ENCODE measurements around the gene MYOZ1. TPM values are rescaled to one million over a fixed set of nuclear protein-coding genes. Genes with fewer than 3 reads are reported as not detected.
"Not testable (repeated sequence)": the region's sequence is repeated elsewhere in the genome, so short reads cannot be mapped to it uniquely, and the experiment has no call there.

MYOZ1 gene
- total and polyA plus RNA-seq, 2 experiments from 2014 or later, result 0.32 to 0.39 TPM

DNA sequence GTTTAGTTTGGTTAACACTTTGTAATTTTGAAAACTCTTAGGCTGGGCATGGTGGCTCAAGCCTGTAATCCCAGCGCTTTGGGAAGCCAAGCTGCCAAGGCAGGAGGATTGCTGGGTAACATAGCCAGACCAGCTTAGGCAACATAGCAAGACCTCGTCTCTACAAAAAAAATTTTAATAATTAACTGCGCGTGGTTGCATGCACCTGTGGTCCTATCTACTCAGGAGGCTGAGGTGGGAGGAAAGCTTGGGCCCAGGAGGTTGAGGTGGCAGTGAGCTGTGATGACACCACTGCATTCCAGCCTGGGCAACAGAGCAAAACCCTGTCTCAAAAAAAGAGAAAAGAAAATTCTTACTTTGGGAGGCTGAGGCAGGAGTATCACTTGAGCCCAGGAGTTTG, 18.2 kb downstream of the MYOZ1 start:
- Histone ChIP-seq H3K79me2 (ENCODE audit: insufficient read depth) (peaks cover 8% of the 10 kb centered on the region; the same call in 1 of the 2 replicates), H3F3A (ENCODE audit: insufficient read depth) (peaks cover 5% of the 10 kb centered on the region), H3K27me3 (replicated peaks; ENCODE audit: insufficient read depth) (no peaks in the 10 kb centered on the region), H3K9me3 (ENCODE audit: low read depth) (no peaks in the 10 kb centered on the region), H3K4me1 (ENCODE audit: insufficient read depth) (peaks cover 7% of the 10 kb centered on the region), H3K36me3 (ENCODE audit: low read depth) (no peaks in the 10 kb centered on the region), H3K9ac (no peak overlapping the region), H4K20me1 (ENCODE audit: insufficient read depth) (no peaks in the 10 kb centered on the region), H3K9me2 (ENCODE audit: insufficient read depth) (no peaks in the 10 kb centered on the region), H3K4me2 (ENCODE audit: unreplicated experiment) (no peak overlapping the region), H3K27ac (no peak overlapping the region), H3K4me3 (no peak overlapping the region), H2AFZ (no peak overlapping the region)
- TF ChIP-seq EZH2phosphoT487 (IDR thresholded peaks at IDR 0.05; ENCODE audit: insufficient read depth, low read depth), result no peak
- DNase-seq, result no peak
- WGBS, 2 experiments (ENCODE audit: low coverage in 1 of 2, low lambda C conversion rate in 2 of 2, missing lambda C conversion rate in 2 of 2), result 98 to 99% methylated on average over 4 of the region's 4 CpGs
- in situ Hi-C loops (cut with MboI), result no loop called here

DNA sequence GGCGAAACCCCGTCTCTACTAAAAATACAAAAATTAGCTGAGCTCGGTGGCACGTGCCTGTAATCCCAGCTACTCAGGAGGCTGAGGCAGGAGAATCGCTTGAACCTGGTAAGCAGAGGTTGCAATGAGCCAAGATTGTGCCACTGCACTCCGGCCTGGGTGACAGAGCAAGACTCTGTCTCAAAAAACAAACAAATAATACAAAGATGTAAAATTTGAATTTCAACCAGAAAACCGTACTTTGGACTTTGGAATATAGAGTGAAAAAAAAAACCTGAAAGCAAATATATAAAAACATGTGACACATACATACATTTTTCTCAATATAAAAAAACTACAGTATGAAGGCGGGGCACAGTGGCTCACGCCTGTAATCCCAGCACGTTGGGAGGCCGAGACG, 20.3 kb downstream of the MYOZ1 start:
- H3K79me2 ChIP-seq (ENCODE audit: insufficient read depth); H3K9ac ChIP-seq; H3K36me3 ChIP-seq (ENCODE audit: low read depth); H3F3A ChIP-seq (ENCODE audit: insufficient read depth); H3K9me3 ChIP-seq (ENCODE audit: low read depth); H2AFZ ChIP-seq; H3K4me3 ChIP-seq; H3K9me2 ChIP-seq (ENCODE audit: insufficient read depth); H4K20me1 ChIP-seq (ENCODE audit: insufficient read depth); H3K4me2 ChIP-seq (ENCODE audit: unreplicated experiment); H3K4me1 ChIP-seq (ENCODE audit: insufficient read depth); H3K27ac ChIP-seq; H3K27me3 ChIP-seq (replicated peaks; ENCODE audit: insufficient read depth); DNase-seq; in situ Hi-C loops (cut with MboI): not testable (repeated sequence)
- WGBS, 2 experiments (ENCODE audit: low coverage in 1 of 2, low lambda C conversion rate in 2 of 2, missing lambda C conversion rate in 2 of 2), result 92 to 95% methylated on average over 12 of the region's 12 CpGs

DNA sequence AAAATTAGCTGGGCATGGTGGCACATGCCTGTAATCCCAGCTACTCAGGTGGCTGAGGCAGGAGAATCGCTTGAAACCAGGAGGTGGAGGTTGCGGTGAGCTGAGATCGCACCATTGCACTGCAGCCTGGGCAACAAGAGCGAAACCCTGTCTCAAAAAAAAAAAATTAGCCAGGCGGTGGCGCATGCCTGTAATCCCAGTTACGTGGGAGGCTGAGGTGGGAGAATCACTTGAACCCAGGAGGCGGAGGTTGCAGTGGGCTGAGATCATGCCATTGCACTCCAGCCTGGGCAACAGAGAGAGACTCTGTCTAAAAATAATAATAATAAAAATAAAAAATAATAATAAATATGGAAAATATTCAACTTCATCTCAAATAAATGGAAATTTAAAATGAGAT, 24.1 kb downstream of the MYOZ1 start:
- H3K27me3 ChIP-seq (replicated peaks; ENCODE audit: insufficient read depth); H3K4me3 ChIP-seq; H3K4me1 ChIP-seq (ENCODE audit: insufficient read depth); H3K4me2 ChIP-seq (ENCODE audit: unreplicated experiment); H3K36me3 ChIP-seq (ENCODE audit: low read depth); H3K27ac ChIP-seq; H3K9ac ChIP-seq; H2AFZ ChIP-seq; H3K9me3 ChIP-seq (ENCODE audit: low read depth); H3K9me2 ChIP-seq (ENCODE audit: insufficient read depth); H3K79me2 ChIP-seq (ENCODE audit: insufficient read depth); H4K20me1 ChIP-seq (ENCODE audit: insufficient read depth); DNase-seq; H3F3A ChIP-seq (ENCODE audit: insufficient read depth); in situ Hi-C loops (cut with MboI): not testable (repeated sequence)
- WGBS, 2 experiments (ENCODE audit: low coverage in 1 of 2, low lambda C conversion rate in 2 of 2, missing lambda C conversion rate in 2 of 2), result 98 to 99% methylated on average over 7 to 8 of the region's 8 CpGs

DNA sequence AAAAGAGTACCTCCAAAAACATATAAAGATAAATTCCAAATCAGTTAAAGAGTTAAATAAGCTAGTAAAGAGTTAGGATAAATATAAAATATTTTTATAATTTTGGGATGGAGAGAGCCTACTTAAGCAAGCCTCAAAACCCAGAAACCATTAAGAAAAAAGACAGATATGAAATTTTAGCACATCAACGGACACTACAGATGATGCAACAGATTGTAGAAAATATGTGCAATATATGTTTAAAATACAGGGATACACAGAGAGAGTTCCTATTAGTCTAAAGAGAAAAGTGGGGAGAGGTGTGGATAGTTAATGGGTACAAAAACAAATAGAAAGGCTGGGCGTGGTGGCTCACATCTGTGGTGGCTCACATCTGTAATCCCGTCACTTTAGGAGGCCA, 26.6 kb downstream of the MYOZ1 start:
- Histone ChIP-seq H3K36me3 (ENCODE audit: low read depth) (no peaks in the 10 kb centered on the region), H3K4me3 (no peak overlapping the region), H2AFZ (no peak overlapping the region), H3K4me2 (ENCODE audit: unreplicated experiment) (no peak overlapping the region), H3K9me2 (ENCODE audit: insufficient read depth) (no peaks in the 10 kb centered on the region), H3K9ac (no peak overlapping the region), H4K20me1 (ENCODE audit: insufficient read depth) (no peaks in the 10 kb centered on the region), H3K9me3 (ENCODE audit: low read depth) (no peaks in the 10 kb centered on the region), H3K79me2 (ENCODE audit: insufficient read depth) (no peaks in the 10 kb centered on the region), H3K27me3 (replicated peaks; ENCODE audit: insufficient read depth) (no peaks in the 10 kb centered on the region), H3K4me1 (ENCODE audit: insufficient read depth) (no peaks in the 10 kb centered on the region), H3F3A (ENCODE audit: insufficient read depth) (no peaks in the 10 kb centered on the region), H3K27ac (no peak overlapping the region)
- no peak for DNase-seq
- in situ Hi-C loops (cut with MboI), result no loop called here
- 90 to 93% methylated on average over 3 of the region's 3 CpGs for WGBS, 2 experiments (ENCODE audit: low coverage in 1 of 2, low lambda C conversion rate in 2 of 2, missing lambda C conversion rate in 2 of 2)
- TF ChIP-seq EZH2 (IDR thresholded peaks at IDR 0.05; ENCODE audit: insufficient read depth, poor library complexity, severe bottlenecking), result no peak
- TF ChIP-seq EZH2phosphoT487 (IDR thresholded peaks at IDR 0.05; ENCODE audit: insufficient read depth, low read depth), result no peak

DNA sequence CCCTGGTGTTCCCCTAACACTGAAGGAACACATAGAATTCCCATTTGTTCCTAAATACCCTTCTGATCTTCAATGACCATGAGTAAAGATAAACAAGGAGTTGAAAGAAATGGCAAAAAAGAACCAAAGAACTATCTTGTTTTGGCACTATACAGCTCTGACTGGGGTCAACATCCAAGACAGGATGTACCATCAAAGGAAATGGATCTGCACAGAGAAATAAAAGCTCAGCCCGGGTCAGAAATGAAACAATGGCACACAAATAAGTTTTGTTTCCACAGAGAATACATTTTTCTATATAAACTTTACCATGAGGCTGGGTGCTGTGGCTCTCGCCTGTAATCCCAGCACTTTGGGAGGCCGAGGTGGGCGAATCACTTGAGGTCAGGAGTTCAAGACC, 32.2 kb downstream of the MYOZ1 start:
- Histone ChIP-seq H3K79me2 (ENCODE audit: insufficient read depth) (no peaks in the 10 kb centered on the region), H3K27ac (no peak overlapping the region), H3K9ac (no peak overlapping the region), H4K20me1 (ENCODE audit: insufficient read depth) (no peaks in the 10 kb centered on the region), H3K27me3 (replicated peaks; ENCODE audit: insufficient read depth) (no peaks in the 10 kb centered on the region), H3K9me3 (ENCODE audit: low read depth) (no peaks in the 10 kb centered on the region), H3K9me2 (ENCODE audit: insufficient read depth) (no peaks in the 10 kb centered on the region), H3K4me2 (ENCODE audit: unreplicated experiment) (no peak overlapping the region), H3K4me3 (no peak overlapping the region), H3K36me3 (ENCODE audit: low read depth) (no peaks in the 10 kb centered on the region), H3K4me1 (ENCODE audit: insufficient read depth) (no peaks in the 10 kb centered on the region), H2AFZ (no peak overlapping the region), H3F3A (ENCODE audit: insufficient read depth) (no peaks in the 10 kb centered on the region)
- TF ChIP-seq EZH2 (IDR thresholded peaks at IDR 0.05; ENCODE audit: insufficient read depth, poor library complexity, severe bottlenecking) (no peak), EZH2phosphoT487 (IDR thresholded peaks at IDR 0.05; ENCODE audit: insufficient read depth, low read depth) (no peak)
- in situ Hi-C loops (cut with MboI), result no loop called here
- WGBS, 2 experiments (ENCODE audit: low coverage in 1 of 2, low lambda C conversion rate in 2 of 2, missing lambda C conversion rate in 2 of 2), result 75 to 87% methylated on average over 4 of the region's 4 CpGs
- DNase-seq, result no peak
